SK-N-SH (cell line): ENCODE measurements around the gene RNGTT. TPM values are rescaled to one million over a fixed set of nuclear protein-coding genes. Genes with fewer than 3 reads are reported as not detected.

Source experiments
- CTCF ChIA-PET: fragments of 300-600, 350-600 bp; formaldehyde crosslinking; extraction: SDS; loops from one replicate; lab custom pipeline; 2021; lab: Yijun Ruan, JAX
- POLR2A ChIA-PET: fragments of 350-600 bp; sonication (Branson Sonifier 250); formaldehyde crosslinking; extraction: SDS; loops from one replicate; lab custom pipeline; 2020; ENCODE audit warnings: antibody characterized with exemption, inconsistent platforms; lab: Yijun Ruan, JAX
- DNase-seq: peaks from one replicate; pipeline ENCODE4 v3.0.0; 2012
- H2AFZ ChIP-seq: fragments of 200-600 bp; sonication (generic); 2 replicates; pipeline ENCODE4 v1.8.1; 2016; ENCODE audit warnings: antibody characterized with exemption, mild to moderate bottlenecking, low read depth
- H3F3A ChIP-seq: fragments of 200-600 bp; sonication (generic); replicated peaks from 2 replicates; pipeline ENCODE3; 2016; ENCODE audit warnings: antibody characterized with exemption, mild to moderate bottlenecking; ENCODE audit not compliant: insufficient read depth
- H3K27ac ChIP-seq, 2 experiments: fragments of 200-500 bp in 1 of 2; fragments of 200-600 bp in 1 of 2; sonication (Bioruptor generic) in 1 of 2; sonication (generic), shearing (Covaris generic) in 1 of 2; 2 replicates each; pipeline versions ENCODE4 v1.5.1 to v1.6.1; 2014 to 2016; ENCODE audit warnings: low read depth in 2 of 2, inconsistent platforms in 1 of 2, low read length in 1 of 2, mild to moderate bottlenecking in 1 of 2, mixed read lengths in 1 of 2
- H3K27me3 ChIP-seq: fragments of 200-600 bp; sonication (generic), shearing (Covaris generic); 2 replicates; pipeline ENCODE4 v1.6.1; 2016; ENCODE audit warnings: mixed run types; ENCODE audit not compliant: insufficient read depth
- H3K36me3 ChIP-seq, 2 experiments: fragments of 200-500 bp in 1 of 2; fragments of 200-600 bp in 1 of 2; sonication (Bioruptor generic) in 1 of 2; sonication (generic) in 1 of 2; replicated peaks in 1 of 2; 2 replicates each; pipeline versions ENCODE3 to v1.5.1; 2014 to 2016; ENCODE audit warnings: low read length in 1 of 2, mild to moderate bottlenecking in 1 of 2; ENCODE audit not compliant: insufficient read depth in 2 of 2, control insufficient read depth in 1 of 2
- H3K4me1 ChIP-seq, 2 experiments: fragments of 200-500 bp in 1 of 2; fragments of 200-600 bp in 1 of 2; sonication (Bioruptor generic) in 1 of 2; sonication (generic), shearing (Covaris generic) in 1 of 2; 2 replicates each; pipeline versions ENCODE4 v1.5.1 to v1.6.1; 2014 to 2016; ENCODE audit warnings: low read depth in 1 of 2, low read length in 1 of 2, mixed run types in 1 of 2; ENCODE audit not compliant: insufficient read depth in 2 of 2, control insufficient read depth in 1 of 2
- H3K4me2 ChIP-seq: fragments of 200-600 bp; sonication (generic), shearing (Covaris generic); 2 replicates; pipeline ENCODE4 v1.6.1; 2017; ENCODE audit warnings: mixed run types
- H3K4me3 ChIP-seq, 2 experiments: fragments of 200-500 bp in 1 of 2; fragments of 200-600 bp in 1 of 2; sonication (Bioruptor generic) in 1 of 2; sonication (generic), shearing (Covaris generic) in 1 of 2; 2 replicates each; pipeline versions ENCODE4 v1.5.1 to v1.8.1; 2014 to 2016; ENCODE audit warnings: low read depth in 2 of 2, inconsistent platforms in 1 of 2, low read length in 1 of 2, mild to moderate bottlenecking in 1 of 2, mixed read lengths in 1 of 2, moderate library complexity in 1 of 2
- H3K79me2 ChIP-seq: fragments of 200-600 bp; sonication (generic); 2 replicates; pipeline ENCODE4 v1.8.1; 2017; ENCODE audit warnings: mild to moderate bottlenecking; ENCODE audit not compliant: insufficient read depth
- H3K9ac ChIP-seq: fragments of 200-600 bp; sonication (generic); 2 replicates; pipeline ENCODE4 v1.6.1; 2017; ENCODE audit warnings: mixed run types
- H3K9me2 ChIP-seq: fragments of 200-600 bp; sonication (generic); 2 replicates; pipeline ENCODE4 v1.6.1; 2017; ENCODE audit warnings: mixed run types
- H3K9me3 ChIP-seq: fragments of 200-600 bp; sonication (generic); 2 replicates; pipeline ENCODE4 v1.6.1; 2017; ENCODE audit warnings: mixed run types, mild to moderate bottlenecking, moderate library complexity
- H4K20me1 ChIP-seq: fragments of 200-600 bp; sonication (generic); 2 replicates; pipeline ENCODE4 v1.6.1; 2017; ENCODE audit warnings: mild to moderate bottlenecking, mixed run types; ENCODE audit not compliant: insufficient read depth
- EP300 ChIP-seq, 2 experiments: IDR thresholded peaks; 2 replicates each; pipeline versions ENCODE4 v1.4.0 to v1.6.1; 2012; ENCODE audit warnings: borderline replicate concordance in 1 of 2, low read depth in 1 of 2, low read length in 1 of 2
- FOSL2 ChIP-seq: IDR thresholded peaks from 2 replicates; pipeline ENCODE4 v1.4.0; 2012; ENCODE audit warnings: low read depth, mild to moderate bottlenecking, moderate library complexity, borderline replicate concordance
- FOXM1 ChIP-seq: IDR thresholded peaks from 2 replicates; pipeline ENCODE4 v1.4.0; 2012; ENCODE audit warnings: low read depth, mild to moderate bottlenecking
- IRF3 ChIP-seq: fragments of 150-350 bp; IDR thresholded peaks from 2 replicates; pipeline ENCODE4 v1.6.1; 2016; ENCODE audit warnings: mild to moderate bottlenecking, low read depth, low read length
- JUND ChIP-seq: IDR thresholded peaks from 2 replicates; pipeline ENCODE4 v1.4.0; 2012
- MEF2A ChIP-seq: IDR thresholded peaks from 2 replicates; pipeline ENCODE4 v1.4.0; 2012; ENCODE audit warnings: low read depth, borderline replicate concordance
- MXI1 ChIP-seq: IDR thresholded peaks from 2 replicates; pipeline ENCODE4 v1.6.1; 2012; ENCODE audit warnings: mild to moderate bottlenecking, low read depth, low read length, improper control_type of control experiment
- NRF1 ChIP-seq: IDR thresholded peaks from 2 replicates; pipeline ENCODE4 v1.6.1; 2012; ENCODE audit warnings: low read depth, mild to moderate bottlenecking, low read length
- PBX3 ChIP-seq: IDR thresholded peaks from 2 replicates; pipeline ENCODE4; 2012
- RAD21 ChIP-seq: IDR thresholded peaks from 2 replicates; pipeline ENCODE4 v1.6.1; 2012; ENCODE audit warnings: mild to moderate bottlenecking, low read length
- RXRA ChIP-seq: IDR thresholded peaks from 2 replicates; pipeline ENCODE4 v1.4.0; 2012; ENCODE audit warnings: low read depth, mild to moderate bottlenecking, borderline replicate concordance
- TCF12 ChIP-seq: IDR thresholded peaks from 2 replicates; pipeline ENCODE4 v1.4.0; 2012
- USF1 ChIP-seq: IDR thresholded peaks from 2 replicates; pipeline ENCODE4 v1.4.0; 2012; ENCODE audit warnings: low read depth, borderline replicate concordance
- WGBS: methylation state at CpG from one replicate; pipeline ENCODE4 v1.1.6; 2017; ENCODE audit warnings: low lambda C conversion rate; 5-methylcytosine and 5-hydroxymethylcytosine counted together
- polyA plus RNA-seq, 3 experiments: library from polyadenylated mRNA; depleted of rRNA; stranded (reverse); fragments of >200 nt; gene quantifications; 2 replicates each; pipeline ENCODE4 v1.2.3, GENCODE V29; 2012

RNGTT gene
- polyA plus RNA-seq, 1 of the 3 experiments (the other 2 are of a cell fraction), result 3.3 TPM

- TF ChIP-seq USF1, result no peak
- no peak for TF ChIP-seq RAD21
These were observed 46.7 kb downstream of the RNGTT start (continued) for GRCh38 chr6:88916615-88917208.

GRCh38 chr6:88914895-88915598, 48.4 kb downstream of the RNGTT start:
- no peaks in the 10 kb centered on the region for H3F3A ChIP-seq
- TF ChIP-seq EP300 (IDR thresholded peaks at IDR 0.05; ENCODE audit: borderline replicate concordance in 1 of 2, low read depth in 1 of 2, low read length in 1 of 2), result peak in 1 of 2 experiments; percentile 23; a peak in 1 of 4 replicates
- TF ChIP-seq MEF2A, result peak; percentile 28; the same call in 1 of the 2 replicates
- TF ChIP-seq IRF3, result no peak
- TF ChIP-seq JUND, result peak; percentile 35
- TF ChIP-seq MXI1, result no peak
- peak; percentile 83 for TF ChIP-seq TCF12
- TF ChIP-seq FOSL2, result peak; percentile 9; the same call in 1 of the 2 replicates
- no peak for TF ChIP-seq FOXM1
- no peak for TF ChIP-seq RXRA
- TF ChIP-seq NRF1, result no peak
- TF ChIP-seq PBX3, result peak; percentile 67
- H3K79me2 ChIP-seq, result peaks cover 33% of the 10 kb centered on the region
- WGBS, result 98% methylated on average over 3 of the region's 3 CpGs
- H3K9ac ChIP-seq, result no peak overlapping the region
- ChIA-PET CTCF (no interaction called here), POLR2A (no interaction called here)
- no peak for DNase-seq
- H3K36me3 ChIP-seq, result peaks cover 0 to 11% of the 10 kb centered on the region in 2 experiments
- H3K9me3 ChIP-seq, result no peaks in the 10 kb centered on the region; the same call in 1 of the 2 replicates
- no peaks in the 10 kb centered on the region for H3K9me2 ChIP-seq
- H2AFZ ChIP-seq, result no peak overlapping the region
- H3K4me3 ChIP-seq, result no peak overlapping the region
- no peaks in the 10 kb centered on the region for H4K20me1 ChIP-seq
- H3K4me1 ChIP-seq, result peaks cover 0 to 3% of the 10 kb centered on the region in 2 experiments; a peak in 1 of 4 replicates
- peak overlapping the region in 1 of 2 experiments; percentile 60; a peak in 1 of 4 replicates for H3K27ac ChIP-seq
- no peak overlapping the region for H3K4me2 ChIP-seq
- no peaks in the 10 kb centered on the region for H3K27me3 ChIP-seq
